Measurements from ENCODE around the gene UBA7. TPM values are rescaled to one million over a fixed set of nuclear protein-coding genes. Genes with fewer than 3 reads are reported as not detected.

The UBA7 gene
- total and polyA plus RNA-seq, 2 donors from 2014 or later, result 29.8 to 102 TPM

DNA sequence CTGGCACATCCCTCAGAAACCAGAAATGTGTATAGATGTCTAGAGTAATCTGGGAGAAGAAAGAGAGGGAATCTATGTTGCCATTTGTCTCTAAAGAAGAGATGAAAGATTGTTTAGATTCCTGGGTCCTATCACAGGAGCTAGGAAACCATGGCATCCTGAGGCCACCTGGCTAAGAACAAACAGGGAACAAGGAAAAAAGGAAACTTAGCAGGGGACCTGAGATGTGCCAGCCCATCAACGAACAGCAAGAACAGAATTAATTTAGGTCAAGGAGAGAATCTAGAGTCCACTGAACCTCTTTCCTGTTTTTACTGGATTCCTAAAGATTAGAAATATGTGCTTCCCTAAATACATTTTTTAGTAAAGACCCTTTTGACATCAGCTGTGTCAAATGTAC lies 57.7 kb downstream of the UBA7 start:
- TF ChIP-seq, protein P1, sequence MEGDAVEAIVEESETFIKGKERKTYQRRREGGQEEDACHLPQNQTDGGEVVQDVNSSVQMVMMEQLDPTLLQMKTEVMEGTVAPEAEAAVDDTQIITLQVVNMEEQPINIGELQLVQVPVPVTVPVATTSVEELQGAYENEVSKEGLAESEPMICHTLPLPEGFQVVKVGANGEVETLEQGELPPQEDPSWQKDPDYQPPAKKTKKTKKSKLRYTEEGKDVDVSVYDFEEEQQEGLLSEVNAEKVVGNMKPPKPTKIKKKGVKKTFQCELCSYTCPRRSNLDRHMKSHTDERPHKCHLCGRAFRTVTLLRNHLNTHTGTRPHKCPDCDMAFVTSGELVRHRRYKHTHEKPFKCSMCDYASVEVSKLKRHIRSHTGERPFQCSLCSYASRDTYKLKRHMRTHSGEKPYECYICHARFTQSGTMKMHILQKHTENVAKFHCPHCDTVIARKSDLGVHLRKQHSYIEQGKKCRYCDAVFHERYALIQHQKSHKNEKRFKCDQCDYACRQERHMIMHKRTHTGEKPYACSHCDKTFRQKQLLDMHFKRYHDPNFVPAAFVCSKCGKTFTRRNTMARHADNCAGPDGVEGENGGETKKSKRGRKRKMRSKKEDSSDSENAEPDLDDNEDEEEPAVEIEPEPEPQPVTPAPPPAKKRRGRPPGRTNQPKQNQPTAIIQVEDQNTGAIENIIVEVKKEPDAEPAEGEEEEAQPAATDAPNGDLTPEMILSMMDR (IDR thresholded peaks at IDR 0.05; ENCODE audit: borderline replicate concordance, extremely low read depth, insufficient read depth), result no peak
- Histone ChIP-seq H3K27ac (ENCODE audit: low read depth in 2 of 2, low read length in 2 of 2) (no peak overlapping the region), H3K9ac (ENCODE audit: low read length in 3 of 3) (no peak overlapping the region), H3K27me3 (ENCODE audit: control insufficient read depth, insufficient read depth, low read length) (no peaks in the 10 kb centered on the region), H3K4me1 (ENCODE audit: control insufficient read depth in 2 of 3, insufficient read depth in 2 of 3, low read depth in 1 of 3, low read length in 3 of 3) (peaks cover 0 to 4% (median 0%) of the 10 kb centered on the region in 3 donors), H3K36me3 (ENCODE audit: control insufficient read depth in 2 of 3, insufficient read depth in 3 of 3, low read length in 3 of 3) (no peaks in the 10 kb centered on the region), H3K9me3 (ENCODE audit: control insufficient read depth in 2 of 3, insufficient read depth in 1 of 3, low read length in 3 of 3) (no peaks in the 10 kb centered on the region), H3K4me3 (ENCODE audit: low read length in 3 of 3) (no peak overlapping the region)
- intact Hi-C loops (cut with DNase I), result no loop called here
- DNase-seq (no peak), FAIRE-seq (no peak)

Small RNA genes lying within 50 kb of the gene (microRNA-seq; reads per million reads assigned to microRNA genes)
- gene MIR5193, result not detected

Other genes with a start within 250 kb of the UBA7 start
- 143 TPM for gene APEH, start 139.6 kb downstream of the UBA7 start, total RNA-seq
- gene APEH, start 139.6 kb downstream of the UBA7 start, polyA plus RNA-seq (ENCODE audit: insufficient read depth, low read depth, low replicate concordance), result 138 TPM
- 77.3 TPM for gene MST1, start 124.5 kb downstream of the UBA7 start, total RNA-seq
- gene MST1, start 124.5 kb downstream of the UBA7 start, polyA plus RNA-seq (ENCODE audit: insufficient read depth, low read depth, low replicate concordance), result 152 TPM
- 43.7 TPM for gene RNF123, start 124.4 kb downstream of the UBA7 start, total RNA-seq
- 41.7 TPM for gene RNF123, start 124.4 kb downstream of the UBA7 start, polyA plus RNA-seq (ENCODE audit: insufficient read depth, low read depth, low replicate concordance)
- not detected for gene AMIGO3, start 94.3 kb downstream of the UBA7 start, total RNA-seq
- gene AMIGO3, start 94.3 kb downstream of the UBA7 start, polyA plus RNA-seq (ENCODE audit: insufficient read depth, low read depth, low replicate concordance), result 0.73 TPM
- 37.4 TPM for gene GMPPB, start 90.0 kb downstream of the UBA7 start, total RNA-seq
- 25.0 TPM for gene GMPPB, start 90.0 kb downstream of the UBA7 start, polyA plus RNA-seq (ENCODE audit: insufficient read depth, low read depth, low replicate concordance)
- gene IP6K1, start 27.4 kb downstream of the UBA7 start, total RNA-seq, result 49.6 TPM
- gene IP6K1, start 27.4 kb downstream of the UBA7 start, polyA plus RNA-seq (ENCODE audit: insufficient read depth, low read depth, low replicate concordance), result 21.7 TPM
- 0.54 TPM for gene CDHR4, start 14.1 kb downstream of the UBA7 start, total RNA-seq
- gene CDHR4, start 14.1 kb downstream of the UBA7 start, polyA plus RNA-seq (ENCODE audit: insufficient read depth, low read depth, low replicate concordance), result not detected
- gene INKA1, start 10.7 kb downstream of the UBA7 start, total RNA-seq, result 6.3 TPM
- 9.1 TPM for gene INKA1, start 10.7 kb downstream of the UBA7 start, polyA plus RNA-seq (ENCODE audit: insufficient read depth, low read depth, low replicate concordance)
- 1.9 TPM for gene TRAIP, start 42.6 kb upstream of the UBA7 start, total RNA-seq
- gene TRAIP, start 42.6 kb upstream of the UBA7 start, polyA plus RNA-seq (ENCODE audit: insufficient read depth, low read depth, low replicate concordance), result 0.71 TPM
- gene CAMKV, start 56.0 kb upstream of the UBA7 start, total RNA-seq, result 0.16 TPM
- gene CAMKV, start 56.0 kb upstream of the UBA7 start, polyA plus RNA-seq (ENCODE audit: insufficient read depth, low read depth, low replicate concordance), result not detected
- 29.6 TPM for gene MST1R, start 89.9 kb upstream of the UBA7 start, total RNA-seq
- 0.30 TPM for gene MST1R, start 89.9 kb upstream of the UBA7 start, polyA plus RNA-seq (ENCODE audit: insufficient read depth, low read depth, low replicate concordance)
- 7.4 TPM for gene MON1A, start 115.9 kb upstream of the UBA7 start, total RNA-seq
- gene MON1A, start 115.9 kb upstream of the UBA7 start, polyA plus RNA-seq (ENCODE audit: insufficient read depth, low read depth, low replicate concordance), result 16.4 TPM
- 90.0 TPM for gene RBM6, start 126.2 kb upstream of the UBA7 start, total RNA-seq
- 72.0 TPM for gene RBM6, start 126.2 kb upstream of the UBA7 start, polyA plus RNA-seq (ENCODE audit: insufficient read depth, low read depth, low replicate concordance)